Subcutaneous adipose tissue (tissue), 4 donors: ENCODE measurements around the gene FRA10AC1. TPM values are rescaled to one million over a fixed set of nuclear protein-coding genes. Genes with fewer than 3 reads are reported as not detected.

Experiments
- total RNA-seq, 4 donors: library from RNA; depleted of rRNA; stranded (reverse); fragments of >200 nt; gene quantifications; one replicate each; pipeline ENCODE4 v1.1.0, GENCODE V29; 2016
- TF ChIP-seq, protein P1 (sequence below): fragments of 450-650 bp; IDR thresholded peaks from one replicate; pipeline ENCODE4 v1.5.1; 2016; ENCODE audit warnings: low read depth, mild to moderate bottlenecking, control low read depth, antibody characterized with exemption, moderate library complexity

FRA10AC1 gene
- total RNA-seq, 4 donors from 2014 or later, result 13.1 to 30.3 (median 21.4) TPM

DNA sequence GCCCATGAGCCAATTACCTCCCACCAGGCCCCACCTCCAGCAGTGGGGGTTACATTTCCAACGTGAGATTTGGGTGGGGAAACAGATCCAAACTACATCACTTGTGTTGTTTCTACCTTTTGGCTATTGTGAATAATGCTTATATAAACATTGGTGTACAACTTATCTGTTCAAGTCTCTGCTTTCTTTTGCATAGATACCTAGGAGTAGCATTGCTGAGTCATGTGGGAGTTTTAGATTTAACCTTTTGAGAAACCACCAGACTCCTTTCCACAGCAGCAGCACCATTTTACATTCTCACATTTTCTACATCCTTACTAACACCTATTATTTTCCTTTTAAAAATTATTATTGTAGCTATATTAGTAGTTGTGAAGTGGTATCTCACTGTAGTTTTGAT is 14.4 kb upstream of the FRA10AC1 start:
- TF ChIP-seq, protein P1, sequence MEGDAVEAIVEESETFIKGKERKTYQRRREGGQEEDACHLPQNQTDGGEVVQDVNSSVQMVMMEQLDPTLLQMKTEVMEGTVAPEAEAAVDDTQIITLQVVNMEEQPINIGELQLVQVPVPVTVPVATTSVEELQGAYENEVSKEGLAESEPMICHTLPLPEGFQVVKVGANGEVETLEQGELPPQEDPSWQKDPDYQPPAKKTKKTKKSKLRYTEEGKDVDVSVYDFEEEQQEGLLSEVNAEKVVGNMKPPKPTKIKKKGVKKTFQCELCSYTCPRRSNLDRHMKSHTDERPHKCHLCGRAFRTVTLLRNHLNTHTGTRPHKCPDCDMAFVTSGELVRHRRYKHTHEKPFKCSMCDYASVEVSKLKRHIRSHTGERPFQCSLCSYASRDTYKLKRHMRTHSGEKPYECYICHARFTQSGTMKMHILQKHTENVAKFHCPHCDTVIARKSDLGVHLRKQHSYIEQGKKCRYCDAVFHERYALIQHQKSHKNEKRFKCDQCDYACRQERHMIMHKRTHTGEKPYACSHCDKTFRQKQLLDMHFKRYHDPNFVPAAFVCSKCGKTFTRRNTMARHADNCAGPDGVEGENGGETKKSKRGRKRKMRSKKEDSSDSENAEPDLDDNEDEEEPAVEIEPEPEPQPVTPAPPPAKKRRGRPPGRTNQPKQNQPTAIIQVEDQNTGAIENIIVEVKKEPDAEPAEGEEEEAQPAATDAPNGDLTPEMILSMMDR, result no peak

DNA sequence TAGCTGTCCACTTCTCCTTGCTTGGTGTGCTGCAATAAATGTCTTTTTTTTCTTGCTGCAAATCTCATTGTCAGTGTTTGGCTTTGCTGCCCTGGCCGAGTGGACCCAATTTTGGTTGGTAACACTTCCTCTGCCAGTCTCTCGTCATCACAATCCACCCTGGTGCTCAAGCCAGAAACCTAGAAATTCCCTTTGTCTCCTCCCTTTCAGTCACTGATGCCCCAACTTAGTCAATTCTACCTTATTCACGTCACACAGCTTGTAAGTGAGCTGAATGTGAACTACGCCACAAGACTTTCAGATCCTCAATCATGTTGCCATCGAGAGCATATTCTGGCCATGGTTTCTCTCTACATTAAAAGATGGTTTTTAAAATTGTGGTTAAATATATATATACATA is 13.0 kb upstream of the FRA10AC1 start:
- TF ChIP-seq, protein P1, result no peak

DNA sequence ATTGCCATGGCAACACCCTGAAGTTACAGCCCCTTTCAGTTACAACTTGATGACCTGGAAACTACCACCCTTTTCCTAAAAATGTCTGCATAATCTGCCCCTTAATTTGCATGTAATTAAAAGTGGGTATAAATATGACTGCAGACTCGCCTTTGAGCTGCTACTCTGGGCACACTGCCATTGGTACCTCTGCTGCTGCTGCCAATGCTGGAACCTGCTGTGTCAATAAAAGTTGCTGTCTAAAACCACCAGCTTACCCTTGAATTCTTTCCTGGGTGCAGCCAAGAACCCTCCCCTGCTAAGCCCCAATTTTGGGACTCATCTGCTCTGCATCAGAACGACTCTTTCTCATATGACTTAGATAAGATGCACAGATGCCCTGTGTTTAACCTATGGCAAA is 10.2 kb upstream of the FRA10AC1 start:
- TF ChIP-seq, protein P1, result no peak

DNA sequence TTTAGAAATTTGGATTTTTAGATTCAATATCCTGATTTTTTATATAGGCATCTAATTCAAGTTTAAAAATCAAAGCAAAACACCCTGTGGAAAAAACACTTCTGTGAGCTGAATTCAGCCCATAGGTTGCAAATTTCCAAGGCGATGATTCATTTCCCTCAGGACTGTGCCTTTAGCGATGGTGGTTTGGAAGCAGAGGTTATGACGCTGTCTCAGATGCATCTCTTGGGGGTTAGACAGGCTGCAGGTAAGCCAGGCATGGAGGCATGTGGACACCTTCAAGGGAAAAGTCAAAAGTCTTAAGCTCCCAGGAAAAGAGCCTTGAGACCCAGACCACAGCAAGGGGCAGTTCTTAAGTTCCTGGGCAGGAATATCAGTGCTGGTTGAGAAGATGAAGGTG is 9.5 kb upstream of the FRA10AC1 start:
- TF ChIP-seq, protein P1, result no peak

DNA sequence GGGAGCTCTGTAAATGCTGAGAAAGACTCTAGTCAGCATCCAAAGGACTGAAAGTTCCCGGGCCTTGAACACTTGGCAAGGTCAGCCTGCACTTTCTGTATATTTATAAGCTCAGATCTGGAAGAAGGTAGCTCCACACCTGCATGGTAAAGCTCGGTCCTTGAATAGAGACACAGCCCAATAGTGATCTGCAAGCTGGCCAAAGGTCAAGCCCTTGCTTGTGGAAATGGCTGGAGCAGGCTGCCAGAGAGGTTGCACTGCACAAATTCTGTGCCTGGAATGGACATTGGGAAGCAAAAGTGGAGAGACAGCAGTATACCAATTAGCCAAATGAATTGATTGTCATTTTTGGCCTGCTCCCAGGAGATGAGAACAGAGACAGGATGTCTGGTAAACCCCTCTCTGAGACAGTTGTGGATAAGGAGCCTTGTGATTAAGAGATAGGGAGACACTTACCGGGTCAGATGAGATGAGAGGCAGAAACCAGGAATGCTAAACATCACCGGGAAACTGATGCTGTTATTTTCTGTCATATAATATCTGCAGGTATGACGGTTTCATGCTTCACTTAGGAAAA is 8.0 kb upstream of the FRA10AC1 start:
- TF ChIP-seq, protein P1, result no peak

DNA sequence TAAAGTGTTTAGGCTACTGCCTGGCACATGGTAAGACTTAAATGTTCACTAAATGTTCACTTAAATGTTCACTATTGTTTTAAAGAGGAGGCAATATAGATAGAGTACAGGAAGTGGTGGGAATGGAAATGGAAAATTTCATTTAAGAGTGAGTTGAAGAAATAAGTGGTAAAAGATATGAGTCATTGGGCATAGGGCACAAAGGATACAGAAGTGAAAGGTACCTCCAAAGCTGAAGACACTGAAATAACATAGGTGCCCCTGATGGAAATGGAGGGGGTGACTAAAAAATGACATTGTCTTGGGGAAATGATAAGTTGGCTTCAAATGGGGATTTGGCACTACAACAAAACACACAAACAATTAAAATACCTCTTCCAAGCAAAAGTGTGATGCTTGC is 5.2 kb upstream of the FRA10AC1 start:
- TF ChIP-seq, protein P1, result no peak

DNA sequence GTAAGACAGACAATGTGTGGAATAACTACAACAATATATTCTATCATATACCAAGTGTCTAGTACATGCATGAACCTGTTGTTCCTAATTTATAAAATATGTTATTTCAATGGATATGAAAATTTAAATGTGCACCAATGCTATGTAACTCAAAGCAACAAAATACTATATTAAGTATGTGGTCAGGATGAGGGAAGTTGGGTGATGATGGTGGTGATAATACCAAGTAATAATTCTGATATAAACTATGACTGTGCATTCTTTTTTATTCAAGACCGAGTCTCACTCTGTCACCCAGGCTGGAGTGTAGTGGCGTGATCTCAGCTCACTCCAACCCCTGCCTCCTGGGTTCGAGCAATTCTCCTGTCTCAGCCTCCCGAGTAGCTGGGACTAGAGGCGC is 2.1 kb upstream of the FRA10AC1 start:
- TF ChIP-seq, protein P1, result no peak
